Measurements from ENCODE around the gene COX8A. TPM values are rescaled to one million over a fixed set of nuclear protein-coding genes. Genes with fewer than 3 reads are reported as not detected.
A peak's percentile ranks its signal among the peaks of the same experiment; 100 is the strongest.

COX8A gene
- total and polyA plus RNA-seq, 2 donors (not counting 1 experiment from before 2014, with no cell fraction given), result 99.0 to 244 TPM

DNA sequence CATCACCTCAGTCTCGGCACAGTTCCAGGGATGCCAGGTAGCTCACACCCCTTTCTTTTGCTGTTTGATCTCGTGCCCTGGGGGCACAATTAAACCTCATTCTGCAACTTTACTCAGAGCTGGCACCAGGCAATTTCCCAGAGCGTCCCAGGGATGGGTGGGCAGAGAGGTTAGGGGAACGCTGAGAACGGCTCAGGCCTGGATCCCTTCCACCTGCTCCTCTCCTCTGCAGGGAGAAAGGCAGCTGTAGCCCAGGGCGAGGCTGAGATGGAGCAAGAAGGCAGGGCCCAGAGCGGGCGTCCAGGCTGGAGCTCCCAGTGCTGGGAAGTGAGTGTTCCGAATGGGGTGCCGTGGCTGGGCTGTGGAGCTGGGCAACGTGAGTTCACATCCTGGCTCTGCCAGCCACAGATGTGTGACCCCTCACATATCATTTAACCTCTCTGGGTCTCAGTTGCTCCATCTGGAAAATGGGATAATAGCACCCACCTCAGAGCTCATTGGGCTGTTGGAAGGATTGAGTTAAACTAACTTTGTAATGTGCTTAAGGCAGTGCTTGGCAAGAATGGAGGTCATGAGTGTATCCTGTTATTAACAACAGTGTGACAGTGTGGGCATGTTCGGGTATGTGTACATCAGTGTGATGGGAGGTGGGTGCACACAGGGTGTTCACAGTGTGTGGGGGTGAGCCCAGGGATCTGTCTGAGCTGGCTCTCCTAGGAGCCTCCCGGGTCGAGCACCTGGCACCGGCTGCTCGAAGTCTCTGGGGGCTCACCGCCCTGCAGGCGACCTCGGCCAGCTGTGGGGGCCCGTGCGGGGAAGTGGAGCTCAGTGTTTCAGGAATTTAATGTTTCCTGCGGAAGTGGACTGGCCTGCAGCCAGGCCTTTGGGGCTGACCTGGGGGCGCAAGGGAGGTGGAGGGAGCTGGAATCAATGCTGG is 27.3 kb downstream of the COX8A start:
- POLR2A ChIA-PET, result interaction anchor here (0.6 kb wide), 1 partner anchor 12 kb away, joined by 4 read pairs; no protein-coding TSS in a partner anchor
- peak overlapping the region; percentile 62 for H2AFZ ChIP-seq (ENCODE audit: insufficient read depth, low read depth, low read length, poor library complexity, severe bottlenecking)
- H3K4me3 Mint-ChIP-seq, result peak overlapping the region; percentile 71
- H3K4me1 ChIP-seq (ENCODE audit: control insufficient read depth in 2 of 2, insufficient read depth in 2 of 2, low read length in 2 of 2), result peaks cover 23 to 26% of the 10 kb centered on the region in 2 donors
- no peaks in the 10 kb centered on the region for H3K9me3 ChIP-seq (ENCODE audit: control extremely low read depth in 1 of 3, control insufficient read depth in 2 of 3, insufficient read depth in 1 of 3, low read length in 2 of 3)
- no peaks in the 10 kb centered on the region for H3K79me2 ChIP-seq (ENCODE audit: control insufficient read depth, insufficient read depth, low read length)
- H3K4me1 Mint-ChIP-seq, result peaks cover 13% of the 10 kb centered on the region
- H3K9me3 Mint-ChIP-seq (ENCODE audit: insufficient read depth), result no peaks in the 10 kb centered on the region
- H3K4me3 ChIP-seq (ENCODE audit: control extremely low read depth in 1 of 5, extremely low read depth in 1 of 5, insufficient read depth in 1 of 5, low read depth in 2 of 5, low read length in 4 of 5), result no peak overlapping the region
- DNase-seq, result no peak
- peak overlapping the region; percentile 50 for H3K27ac Mint-ChIP-seq
- peaks cover 0 to 11% of the 10 kb centered on the region in 2 experiments for H3K36me3 ChIP-seq (replicated peaks in 1 of 2; ENCODE audit: control extremely low read depth in 1 of 2, control insufficient read depth in 1 of 2, extremely low read depth in 1 of 2, insufficient read depth in 2 of 2, low read length in 1 of 2)
- intact Hi-C loops (cut with micrococcal nuclease), result no loop called here
- no peak overlapping the region for H3K27ac ChIP-seq (ENCODE audit: low read length in 2 of 2)
- CTCF ChIA-PET, result interaction anchor here (0.8 to 4.5 kb wide), 9 partner anchors 11 to 299 kb away, joined by 3 to 102 read pairs (median 6); partner anchors contain the start of genes CATSPERZ and MARK2
- whole genome bisulfite sequencing (ENCODE audit: insufficient coverage), result 32% methylated on average over 16 of the region's 23 CpGs
- H3K27me3 Mint-ChIP-seq, result peaks cover 12% of the 10 kb centered on the region
- H4K20me1 ChIP-seq (ENCODE audit: control insufficient read depth, insufficient read depth, low read length, poor library complexity, severe bottlenecking), result peaks cover 33% of the 10 kb centered on the region
- ATAC-seq (ENCODE audit: low read depth), result no peak
- TF ChIP-seq EZH2 (IDR thresholded peaks at IDR 0.05; ENCODE audit: borderline replicate concordance, insufficient read depth, low read depth, low read length, poor library complexity, severe bottlenecking), result no peak
- TF ChIP-seq CTCF (IDR thresholded peaks at IDR 0.05), result no peak
- peaks cover 0 to 23% (median 5%) of the 10 kb centered on the region in 4 experiments for H3K27me3 ChIP-seq (replicated peaks in 1 of 4; ENCODE audit: control extremely low read depth in 1 of 4, control insufficient read depth in 3 of 4, insufficient read depth in 4 of 4, low read length in 3 of 4)
- no peak overlapping the region for H3K9ac ChIP-seq (ENCODE audit: low read length)
- H3K4me2 ChIP-seq (replicated peaks; ENCODE audit: low read depth, low read length, poor library complexity, severe bottlenecking), result peak overlapping the region; percentile 97
